ENCODE results near the gene MUSTN1. TPM values are rescaled to one million over a fixed set of nuclear protein-coding genes. Genes with fewer than 3 reads are reported as not detected.

Gene MUSTN1
- total and polyA plus RNA-seq, 2 donors (not counting 3 experiments of a cell fraction or from before 2014, with no cell fraction given) = 1.1 to 2.2 TPM

DNA sequence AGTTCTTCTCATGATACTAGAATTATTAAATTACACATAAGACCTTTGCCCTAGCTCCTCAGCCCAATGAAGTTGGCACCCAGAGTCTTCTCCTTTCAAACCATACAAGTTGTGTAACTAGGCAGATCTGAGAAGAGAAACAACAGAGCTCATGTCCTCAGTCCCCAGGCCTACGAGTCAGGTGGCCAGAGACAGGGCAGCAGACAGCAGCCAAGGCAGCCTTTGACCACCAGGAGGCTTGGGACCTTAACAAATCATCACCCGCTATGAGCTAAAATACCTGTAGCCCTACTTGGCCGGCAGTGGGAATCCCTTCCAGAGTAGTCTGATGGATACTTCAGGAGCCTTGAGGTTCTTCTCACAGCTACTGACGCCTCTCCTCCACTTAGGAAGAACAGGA is 44.3 kb upstream of the MUSTN1 start:
- no peak overlapping the region for H3K9ac ChIP-seq (replicated peaks; ENCODE audit: extremely low read depth, insufficient read depth, low read length)
- no peaks in the 10 kb centered on the region for H3K4me1 ChIP-seq (ENCODE audit: control insufficient read depth, extremely low read depth, insufficient read depth, low read length)
- H4K20me1 ChIP-seq (replicated peaks; ENCODE audit: control insufficient read depth, extremely low read depth, insufficient read depth, low read length) = no peaks in the 10 kb centered on the region
- no peaks in the 10 kb centered on the region for H3K36me3 ChIP-seq (ENCODE audit: control insufficient read depth in 2 of 2, extremely low read depth in 1 of 2, insufficient read depth in 2 of 2, low read length in 2 of 2)
- no peak overlapping the region for H3K4me2 ChIP-seq (ENCODE audit: insufficient read depth, low read length)
- H3K27me3 ChIP-seq (ENCODE audit: control insufficient read depth in 2 of 2, insufficient read depth in 2 of 2, low read length in 2 of 2) = no peaks in the 10 kb centered on the region
- H3K79me2 ChIP-seq (ENCODE audit: control insufficient read depth, insufficient read depth, low read length) = no peaks in the 10 kb centered on the region
- H3K27ac ChIP-seq (ENCODE audit: insufficient read depth, low read depth, low read length) = no peak overlapping the region
- H2AFZ ChIP-seq (ENCODE audit: low read depth, low read length) = no peak overlapping the region
- FAIRE-seq (no peak), DNase-seq (ENCODE audit: low read depth, low spot score) (no peak)
- TF ChIP-seq GATA2 (IDR thresholded peaks at IDR 0.05; ENCODE audit: insufficient read depth, insufficient read length, low read depth, low read length) = no peak
- TF ChIP-seq FOS (IDR thresholded peaks at IDR 0.05; ENCODE audit: borderline replicate concordance, insufficient read depth, low read length) = no peak
- no peak for TF ChIP-seq JUN (IDR thresholded peaks at IDR 0.05; ENCODE audit: borderline replicate concordance, insufficient read depth, insufficient read length, low read depth)
- TF ChIP-seq, protein P1, sequence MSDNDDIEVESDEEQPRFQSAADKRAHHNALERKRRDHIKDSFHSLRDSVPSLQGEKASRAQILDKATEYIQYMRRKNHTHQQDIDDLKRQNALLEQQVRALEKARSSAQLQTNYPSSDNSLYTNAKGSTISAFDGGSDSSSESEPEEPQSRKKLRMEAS (IDR thresholded peaks at IDR 0.05; ENCODE audit: insufficient read depth, insufficient read length) = no peak
- TF ChIP-seq POLR2A (IDR thresholded peaks at IDR 0.05; ENCODE audit: low read depth, low read length) = no peak
- TF ChIP-seq POLR2AphosphoS5 (IDR thresholded peaks at IDR 0.05; ENCODE audit: insufficient read depth, low read depth, low read length) = no peak
- TF ChIP-seq, protein P2, sequence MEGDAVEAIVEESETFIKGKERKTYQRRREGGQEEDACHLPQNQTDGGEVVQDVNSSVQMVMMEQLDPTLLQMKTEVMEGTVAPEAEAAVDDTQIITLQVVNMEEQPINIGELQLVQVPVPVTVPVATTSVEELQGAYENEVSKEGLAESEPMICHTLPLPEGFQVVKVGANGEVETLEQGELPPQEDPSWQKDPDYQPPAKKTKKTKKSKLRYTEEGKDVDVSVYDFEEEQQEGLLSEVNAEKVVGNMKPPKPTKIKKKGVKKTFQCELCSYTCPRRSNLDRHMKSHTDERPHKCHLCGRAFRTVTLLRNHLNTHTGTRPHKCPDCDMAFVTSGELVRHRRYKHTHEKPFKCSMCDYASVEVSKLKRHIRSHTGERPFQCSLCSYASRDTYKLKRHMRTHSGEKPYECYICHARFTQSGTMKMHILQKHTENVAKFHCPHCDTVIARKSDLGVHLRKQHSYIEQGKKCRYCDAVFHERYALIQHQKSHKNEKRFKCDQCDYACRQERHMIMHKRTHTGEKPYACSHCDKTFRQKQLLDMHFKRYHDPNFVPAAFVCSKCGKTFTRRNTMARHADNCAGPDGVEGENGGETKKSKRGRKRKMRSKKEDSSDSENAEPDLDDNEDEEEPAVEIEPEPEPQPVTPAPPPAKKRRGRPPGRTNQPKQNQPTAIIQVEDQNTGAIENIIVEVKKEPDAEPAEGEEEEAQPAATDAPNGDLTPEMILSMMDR (IDR thresholded peaks at IDR 0.05; ENCODE audit: extremely low read depth in 1 of 2, insufficient read depth in 1 of 2, low read depth in 1 of 2, low read length in 2 of 2) = no peak
- no peak for TF ChIP-seq EZH2 (IDR thresholded peaks at IDR 0.05; ENCODE audit: borderline replicate concordance, low read depth, low read length, severe bottlenecking)
- TF ChIP-seq MYC (IDR thresholded peaks at IDR 0.05; ENCODE audit: low read depth, low read length) = no peak
- ChIA-PET CTCF (interaction anchor here (0.7 to 1.6 kb wide), 9 partner anchors 10 to 108 kb away, joined by 3 to 5 read pairs (median 3); no protein-coding TSS in a partner anchor), POLR2A (no interaction called here)
- intact Hi-C loops (cut with micrococcal nuclease) = no loop called here
- no peaks in the 10 kb centered on the region for H3K9me3 ChIP-seq (replicated peaks; ENCODE audit: control insufficient read depth, insufficient read depth, low read length)
- dilution Hi-C loops (cut with MboI; ENCODE audit: extremely low pct_ligation_motif_present, low sequenced_read_pairs) = no loop called here
- H3K9me1 ChIP-seq (replicated peaks; ENCODE audit: control insufficient read depth, extremely low read depth, insufficient read depth, low read length) = no peaks in the 10 kb centered on the region
- no TSS peak for BruUV-seq (replicated peaks)
- H3K4me3 ChIP-seq (replicated peaks in 1 of 3; ENCODE audit: insufficient read depth in 1 of 3, low read depth in 1 of 3, low read length in 3 of 3) = no peak overlapping the region
